ENCODE measurements around the gene HMCN1.

DNA sequence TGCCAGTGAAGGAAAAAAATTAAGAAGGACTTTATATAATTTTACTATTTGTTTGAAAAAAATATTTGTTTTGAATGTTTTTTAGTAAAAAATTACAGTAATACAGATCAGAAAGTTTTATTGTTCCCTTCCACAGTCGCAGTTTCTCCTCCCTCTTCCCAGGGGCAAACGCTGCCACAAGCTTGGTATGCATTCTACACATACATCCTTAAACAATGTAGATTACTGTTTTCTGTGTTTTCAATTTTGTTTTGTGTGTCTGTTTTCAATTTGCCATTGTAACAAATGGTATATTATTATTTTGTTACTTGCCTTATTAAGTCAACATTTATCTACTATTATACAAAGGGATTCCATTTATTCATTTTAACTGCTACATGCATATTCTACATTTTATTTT is 257.1 kb downstream of the HMCN1 start:
- TF ChIP-seq, protein P1, sequence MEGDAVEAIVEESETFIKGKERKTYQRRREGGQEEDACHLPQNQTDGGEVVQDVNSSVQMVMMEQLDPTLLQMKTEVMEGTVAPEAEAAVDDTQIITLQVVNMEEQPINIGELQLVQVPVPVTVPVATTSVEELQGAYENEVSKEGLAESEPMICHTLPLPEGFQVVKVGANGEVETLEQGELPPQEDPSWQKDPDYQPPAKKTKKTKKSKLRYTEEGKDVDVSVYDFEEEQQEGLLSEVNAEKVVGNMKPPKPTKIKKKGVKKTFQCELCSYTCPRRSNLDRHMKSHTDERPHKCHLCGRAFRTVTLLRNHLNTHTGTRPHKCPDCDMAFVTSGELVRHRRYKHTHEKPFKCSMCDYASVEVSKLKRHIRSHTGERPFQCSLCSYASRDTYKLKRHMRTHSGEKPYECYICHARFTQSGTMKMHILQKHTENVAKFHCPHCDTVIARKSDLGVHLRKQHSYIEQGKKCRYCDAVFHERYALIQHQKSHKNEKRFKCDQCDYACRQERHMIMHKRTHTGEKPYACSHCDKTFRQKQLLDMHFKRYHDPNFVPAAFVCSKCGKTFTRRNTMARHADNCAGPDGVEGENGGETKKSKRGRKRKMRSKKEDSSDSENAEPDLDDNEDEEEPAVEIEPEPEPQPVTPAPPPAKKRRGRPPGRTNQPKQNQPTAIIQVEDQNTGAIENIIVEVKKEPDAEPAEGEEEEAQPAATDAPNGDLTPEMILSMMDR (conservative IDR thresholded peaks at IDR 0.05; ENCODE audit: low read depth in 2 of 2) = no peak
- TF ChIP-seq EZH2 (IDR thresholded peaks at IDR 0.05; ENCODE audit: low read depth, unreplicated experiment) (no peak), POLR2AphosphoS5 (IDR thresholded peaks at IDR 0.05; ENCODE audit: low read depth) (no peak), REST (IDR thresholded peaks at IDR 0.05; ENCODE audit: unreplicated experiment) (no peak), CREB1 (CRISPR knock-in tag; IDR thresholded peaks at IDR 0.05; ENCODE audit: low read depth) (no peak), EZH2phosphoT487 (IDR thresholded peaks at IDR 0.05; ENCODE audit: unreplicated experiment) (no peak), STAT1 (IDR thresholded peaks at IDR 0.05; ENCODE audit: unreplicated experiment) (no peak), JUNB (IDR thresholded peaks at IDR 0.05; ENCODE audit: unreplicated experiment) (no peak), ZNF331 (CRISPR knock-in tag; IDR thresholded peaks at IDR 0.05; ENCODE audit: low read depth) (no peak)
- TF ChIP-seq, protein P2, sequence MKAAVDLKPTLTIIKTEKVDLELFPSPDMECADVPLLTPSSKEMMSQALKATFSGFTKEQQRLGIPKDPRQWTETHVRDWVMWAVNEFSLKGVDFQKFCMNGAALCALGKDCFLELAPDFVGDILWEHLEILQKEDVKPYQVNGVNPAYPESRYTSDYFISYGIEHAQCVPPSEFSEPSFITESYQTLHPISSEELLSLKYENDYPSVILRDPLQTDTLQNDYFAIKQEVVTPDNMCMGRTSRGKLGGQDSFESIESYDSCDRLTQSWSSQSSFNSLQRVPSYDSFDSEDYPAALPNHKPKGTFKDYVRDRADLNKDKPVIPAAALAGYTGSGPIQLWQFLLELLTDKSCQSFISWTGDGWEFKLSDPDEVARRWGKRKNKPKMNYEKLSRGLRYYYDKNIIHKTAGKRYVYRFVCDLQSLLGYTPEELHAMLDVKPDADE (IDR thresholded peaks at IDR 0.05) = no peak
